Uterus (tissue), 4 donors: ENCODE measurements around the gene RASA3. TPM values are rescaled to one million over a fixed set of nuclear protein-coding genes. Genes with fewer than 3 reads are reported as not detected.
A peak's percentile ranks its signal among the peaks of the same experiment; 100 is the strongest.

Experiments used
- DNase-seq, 2 donors: peaks; one replicate each; pipeline ENCODE4 v3.0.0-alpha.2; 2019 to 2020
- H3K27ac ChIP-seq, 2 donors: fragments of 200-600 bp; sonication (generic); 1 replicate in 1 of 2; 2 replicates in 1 of 2; pipeline ENCODE4 v1.5.1; 2016 to 2018
- H3K27me3 ChIP-seq, 2 donors: fragments of 200-600 bp; sonication (generic); one replicate each; pipeline ENCODE4 v1.5.1; 2018 to 2019; ENCODE audit warnings: control low read depth in 1 of 2
- H3K36me3 ChIP-seq, 2 donors: fragments of 200-600 bp; sonication (generic); one replicate each; pipeline ENCODE4 v1.5.1; 2019; ENCODE audit warnings: control low read depth in 1 of 2
- H3K4me1 ChIP-seq, 2 donors: fragments of 200-600 bp; sonication (generic); one replicate each; pipeline ENCODE4 v1.5.1; 2018 to 2019; ENCODE audit warnings: control low read depth in 1 of 2
- H3K4me3 ChIP-seq, 2 donors: fragments of 200-600 bp; sonication (generic); 1 replicate in 1 of 2; 2 replicates in 1 of 2; pipeline ENCODE4 v1.5.1; 2018 to 2019; ENCODE audit warnings: mild to moderate bottlenecking in 1 of 2
- H3K9me3 ChIP-seq, 2 donors: fragments of 200-600 bp; sonication (generic); one replicate each; pipeline ENCODE4 v1.5.1; 2019; ENCODE audit warnings: control low read depth in 1 of 2
- CTCF ChIP-seq, 4 experiments: fragments of 200-600 bp in 2 of 4; fragments of 450-650 bp in 2 of 4; sonication (generic) in 2 of 4; IDR thresholded peaks; one replicate each; pipeline ENCODE4 v1.5.1; 2016 to 2019; ENCODE audit warnings: antibody characterized with exemption in 4 of 4, mild to moderate bottlenecking in 2 of 4, moderate library complexity in 1 of 4
- POLR2A ChIP-seq, 2 donors: fragments of 450-650 bp; IDR thresholded peaks; one replicate each; pipeline ENCODE4 v1.6.1; 2016; ENCODE audit warnings: antibody characterized with exemption in 2 of 2, mild to moderate bottlenecking in 1 of 2, moderate library complexity in 1 of 2
- intact Hi-C: fragments of 100-400 bp; cut with DNase I; formaldehyde crosslinking; loops from one replicate; pipeline ENCODE4 v1.15.1; 2023; ENCODE audit warnings: low total_unique reads
- total RNA-seq, 4 donors: library from RNA; depleted of rRNA in 3 of 4; stranded (reverse); fragments of >200 nt in 3 of 4; gene quantifications; one replicate each; pipeline versions ENCODE4 v1.1.0 to v1.2.4, GENCODE V29; 2014 to 2023
- donor health status: DM: yes; HTN: yes; CAD: no.

RASA3 gene
- total RNA-seq, 4 donors from 2014 or later: 8.5 to 31.6 (median 17.2) TPM

DNA sequence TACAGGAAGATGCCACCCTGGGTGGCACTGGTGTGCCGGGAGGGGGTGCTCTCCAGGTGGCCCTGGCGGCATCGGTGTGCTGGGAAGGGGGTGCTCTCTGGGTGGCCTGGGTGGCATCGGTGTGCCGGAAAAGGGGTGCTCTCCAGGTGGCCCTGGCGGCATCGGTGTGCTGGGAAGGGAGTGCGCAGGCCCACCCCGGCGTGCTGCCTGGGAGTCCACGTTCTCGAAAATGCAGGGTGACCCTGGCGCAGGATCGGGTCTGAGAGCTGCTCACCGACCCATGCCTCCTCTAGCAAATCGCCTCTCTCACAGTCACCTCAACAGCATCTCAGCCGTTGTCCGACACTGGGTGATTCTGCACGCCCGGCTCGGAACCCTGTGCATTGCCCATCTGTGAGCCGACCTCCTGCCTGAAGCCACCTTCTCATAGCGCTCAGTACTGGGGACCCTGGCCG is 36.4 kb downstream of the RASA3 start:
- Histone ChIP-seq H3K27me3 (no peaks in the 10 kb centered on the region), H3K4me1 (peaks cover 0 to 3% of the 10 kb centered on the region in 2 donors), H3K27ac (no peak overlapping the region), H3K9me3 (peaks cover 0 to 3% of the 10 kb centered on the region in 2 donors), H3K36me3 (no peaks in the 10 kb centered on the region), H3K4me3 (no peak overlapping the region)
- intact Hi-C loops: no loop called here
- DNase-seq: peak in 1 of 2 donors; percentile 7
- no peak for TF ChIP-seq POLR2A (IDR thresholded peaks at IDR 0.05)
- TF ChIP-seq CTCF (IDR thresholded peaks at IDR 0.05): no peak

DNA sequence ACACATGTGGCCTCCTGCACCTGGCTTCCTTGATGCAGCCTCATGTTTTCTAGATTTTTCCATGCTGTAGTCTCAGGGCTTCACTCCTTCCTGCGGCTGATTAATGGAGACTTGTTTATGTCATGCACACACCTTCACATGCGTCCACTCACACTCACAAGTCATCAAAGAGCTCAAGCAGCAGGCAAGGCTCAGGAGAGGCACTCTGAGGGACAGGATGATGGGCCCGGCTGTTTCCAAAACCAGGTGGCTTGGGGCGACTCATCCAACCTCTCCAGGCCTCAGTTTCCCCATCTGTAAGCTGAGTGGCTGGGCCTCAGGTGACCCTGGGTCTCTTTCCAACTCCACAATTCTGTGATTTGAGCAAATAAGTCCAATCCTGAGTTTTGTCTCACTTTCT is 36.9 kb downstream of the RASA3 start:
- intact Hi-C loops: no loop called here
- H3K4me3 ChIP-seq: no peak overlapping the region
- no peaks in the 10 kb centered on the region for H3K36me3 ChIP-seq
- DNase-seq: peak; percentile 8 to 11
- peaks cover 0 to 3% of the 10 kb centered on the region in 2 donors for H3K9me3 ChIP-seq
- H3K27ac ChIP-seq: no peak overlapping the region
- H3K27me3 ChIP-seq: no peaks in the 10 kb centered on the region
- no peak for TF ChIP-seq CTCF (IDR thresholded peaks at IDR 0.05)
- no peak for TF ChIP-seq POLR2A (IDR thresholded peaks at IDR 0.05)
- H3K4me1 ChIP-seq: peaks cover 0 to 3% of the 10 kb centered on the region in 2 donors

DNA sequence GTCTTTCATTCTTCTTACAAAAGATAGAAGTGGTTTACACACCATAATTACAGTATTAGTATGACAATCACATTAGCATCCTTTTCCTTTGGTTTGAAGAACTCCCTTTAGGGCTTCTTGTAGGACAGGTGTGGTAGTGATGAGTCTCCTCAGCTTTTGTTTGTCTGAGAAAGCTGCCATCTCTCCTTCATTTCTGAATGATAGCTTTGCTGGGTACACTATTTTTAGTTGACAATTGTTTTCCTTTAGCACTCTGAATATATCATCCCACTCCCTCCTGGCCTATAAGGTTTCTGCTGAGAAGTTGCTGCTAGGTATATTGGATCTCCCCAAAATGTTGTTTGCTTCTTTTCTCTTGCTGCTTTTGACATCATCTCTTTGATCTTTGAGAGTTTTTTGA is 39.3 kb downstream of the RASA3 start:
- H3K27ac ChIP-seq: no peak overlapping the region
- H3K4me3 ChIP-seq: no peak overlapping the region
- intact Hi-C loops: no loop called here
- no peaks in the 10 kb centered on the region for H3K27me3 ChIP-seq
- no peak for TF ChIP-seq CTCF (IDR thresholded peaks at IDR 0.05)
- TF ChIP-seq POLR2A (IDR thresholded peaks at IDR 0.05): no peak
- peaks cover 0 to 3% of the 10 kb centered on the region in 2 donors for H3K9me3 ChIP-seq
- H3K4me1 ChIP-seq: no peaks in the 10 kb centered on the region
- H3K36me3 ChIP-seq: no peaks in the 10 kb centered on the region
- no peak for DNase-seq

DNA sequence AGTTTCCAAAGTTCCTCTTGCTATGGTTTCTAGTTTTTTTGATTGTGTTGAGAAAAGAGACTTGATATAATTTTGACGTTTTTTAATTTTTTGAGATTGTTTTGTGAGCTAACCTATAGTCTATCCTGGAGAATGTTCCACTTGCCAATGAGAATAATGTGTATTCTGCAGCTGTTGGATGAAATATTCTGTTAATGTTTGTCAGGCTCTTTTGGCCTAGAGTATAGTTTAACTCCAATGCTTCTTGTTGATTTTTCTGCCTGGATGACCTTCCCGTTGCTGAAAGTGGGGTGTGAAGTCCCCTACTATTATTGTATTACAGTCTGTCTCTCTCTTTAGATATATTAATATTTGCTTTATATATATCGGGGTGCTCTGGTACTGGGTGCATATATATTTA is 40.0 kb downstream of the RASA3 start:
- no peak overlapping the region for H3K4me3 ChIP-seq
- DNase-seq: no peak
- intact Hi-C loops: no loop called here
- TF ChIP-seq POLR2A (IDR thresholded peaks at IDR 0.05) (no peak), CTCF (IDR thresholded peaks at IDR 0.05) (no peak)
- H3K27me3 ChIP-seq: no peaks in the 10 kb centered on the region
- H3K9me3 ChIP-seq: peaks cover 0 to 3% of the 10 kb centered on the region in 2 donors
- no peaks in the 10 kb centered on the region for H3K4me1 ChIP-seq
- no peak overlapping the region for H3K27ac ChIP-seq
- H3K36me3 ChIP-seq: no peaks in the 10 kb centered on the region

DNA sequence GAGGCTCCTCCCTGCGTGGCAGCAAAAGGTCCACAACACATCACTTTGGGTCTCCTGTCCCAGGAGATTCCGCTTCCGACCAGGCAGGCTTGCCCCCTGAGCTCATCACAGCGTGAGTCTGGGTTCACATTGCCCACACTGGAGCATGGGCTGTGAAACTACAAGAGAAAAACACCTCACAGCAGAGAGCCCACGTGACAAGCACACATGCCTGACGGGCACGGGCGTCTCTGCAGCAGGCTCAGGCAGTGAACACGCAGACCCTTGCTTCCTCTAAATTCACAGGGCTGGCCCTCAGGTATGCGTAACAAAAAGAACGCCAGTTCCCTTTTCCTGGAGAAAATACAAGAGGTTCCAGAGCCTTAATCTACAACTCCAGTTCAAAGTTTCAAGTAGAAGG is 41.9 kb downstream of the RASA3 start:
- H3K4me1 ChIP-seq: no peaks in the 10 kb centered on the region
- no peak for DNase-seq
- no peaks in the 10 kb centered on the region for H3K27me3 ChIP-seq
- TF ChIP-seq POLR2A (IDR thresholded peaks at IDR 0.05): no peak
- no peak for TF ChIP-seq CTCF (IDR thresholded peaks at IDR 0.05)
- peaks cover 0 to 3% of the 10 kb centered on the region in 2 donors for H3K9me3 ChIP-seq
- H3K27ac ChIP-seq: no peak overlapping the region
- no peak overlapping the region for H3K4me3 ChIP-seq
- H3K36me3 ChIP-seq: no peaks in the 10 kb centered on the region
- intact Hi-C loops: no loop called here
